Astrocyte of the cerebellum (primary cell): ENCODE measurements around the gene IL10RA.

Source experiments
- DNase-seq: peaks from one replicate; pipeline ENCODE4 v3.0.0-alpha.2; 2011; ENCODE audit warnings: low read depth
- H3K4me3 ChIP-seq: 2 replicates; pipeline ENCODE4 v1.5.1; 2011; ENCODE audit warnings: mild to moderate bottlenecking, low read depth, low read length, moderate library complexity
- CTCF ChIP-seq: IDR thresholded peaks from 2 replicates; pipeline ENCODE4 v1.5.1; 2012; ENCODE audit warnings: low read length, low read depth, moderate library complexity, mild to moderate bottlenecking; ENCODE audit errors: missing control alignments
- in situ Hi-C: cut with HindIII; loops from 2 replicates; pipeline ENCODE4 v1.10.0; 2017; ENCODE audit warnings: low sequenced_read_pairs

The IL10RA gene

GRCh38 chr11:117980280-117980679 is 5.9 kb upstream of the IL10RA start:
- no peak for TF ChIP-seq CTCF
- no peak for DNase-seq
- in situ Hi-C loops = no loop called here
- no peak overlapping the region for H3K4me3 ChIP-seq

GRCh38 chr11:117980720-117981119 is 5.5 kb upstream of the IL10RA start:
- DNase-seq = no peak
- in situ Hi-C loops = no loop called here
- TF ChIP-seq CTCF = no peak
- no peak overlapping the region for H3K4me3 ChIP-seq

GRCh38 chr11:117983163-117983475 is 3.1 kb upstream of the IL10RA start:
- in situ Hi-C loops = no loop called here

GRCh38 chr11:117984476-117984875 is 1.7 kb upstream of the IL10RA start:
- no peak for DNase-seq
- TF ChIP-seq CTCF = no peak
- in situ Hi-C loops = no loop called here

More at GRCh38 chr11:117983163-117983475, 3.1 kb upstream of the IL10RA start:
- no peak for DNase-seq
- no peak overlapping the region for H3K4me3 ChIP-seq
- no peak for TF ChIP-seq CTCF

GRCh38 chr11:117986981-117987574 is 884 bp downstream of the IL10RA start:
- no peak for DNase-seq
- in situ Hi-C loops = no loop called here
- TF ChIP-seq CTCF = no peak
- no peak overlapping the region for H3K4me3 ChIP-seq

More at GRCh38 chr11:117984476-117984875, 1.7 kb upstream of the IL10RA start:
- no peak overlapping the region for H3K4me3 ChIP-seq

- no peak for TF ChIP-seq CTCF
- no peak overlapping the region for H3K4me3 ChIP-seq
- in situ Hi-C loops = no loop called here
- no peak for DNase-seq
Observed at GRCh38 chr11:117989351-117990102, 3.3 kb downstream of the IL10RA start.
